OCI-LY3 (cell line): ENCODE results near the gene SYNPO2.
"Not testable (repeated sequence)": the region's sequence is repeated elsewhere in the genome, so short reads cannot be mapped to it uniquely, and the experiment has no call there.

Experiments used
- H2AFZ ChIP-seq: fragments of 200-600, 300-600 bp; shearing (Covaris generic); 2 replicates; pipeline ENCODE4 v1.6.0; 2014; ENCODE audit warnings: antibody characterized with exemption, low read depth, low read length
- H3K27ac ChIP-seq: fragments of 200-600, 300-600 bp; sonication (generic); 2 replicates; pipeline ENCODE4 v1.5.1; 2014; ENCODE audit warnings: mild to moderate bottlenecking, low read length, moderate library complexity, mixed read lengths
- H3K27me3 ChIP-seq: fragments of 200-600, 300-600 bp; sonication (generic); 2 replicates; pipeline ENCODE4 v1.6.1; 2014; ENCODE audit warnings: low read depth, low read length, mixed read lengths
- H3K36me3 ChIP-seq: fragments of 200-600, 300-600 bp; sonication (generic); replicated peaks from 2 replicates; pipeline ENCODE3; 2014; ENCODE audit warnings: low read depth, low read length, mixed read lengths
- H3K4me1 ChIP-seq: fragments of 300-600, 200-600 bp; sonication (generic); 2 replicates; pipeline ENCODE4 v1.6.1; 2014; ENCODE audit warnings: low read length, mixed read lengths
- H3K4me2 ChIP-seq: fragments of 200-600, 300-600 bp; sonication (generic); 2 replicates; pipeline ENCODE4 v1.6.1; 2014; ENCODE audit warnings: low read length, mixed read lengths
- H3K4me3 ChIP-seq: fragments of 300-600, 200-600 bp; sonication (generic); 2 replicates; pipeline ENCODE4 v1.5.1; 2014; ENCODE audit warnings: antibody characterized with exemption, mild to moderate bottlenecking, low read length, moderate library complexity
- H3K79me2 ChIP-seq: fragments of 300-600, 200-600 bp; shearing (Covaris generic); 2 replicates; pipeline ENCODE4 v1.6.1; 2014; ENCODE audit warnings: mild to moderate bottlenecking, low read length, mixed read lengths
- H3K9ac ChIP-seq: fragments of 300-600, 200-600 bp; shearing (Covaris generic); 2 replicates; pipeline ENCODE4 v1.6.0; 2014; ENCODE audit warnings: mild to moderate bottlenecking, low read length, moderate library complexity
- H3K9me3 ChIP-seq: fragments of 200-600, 300-600 bp; shearing (Covaris generic); 2 replicates; pipeline ENCODE4 v1.6.1; 2014; ENCODE audit warnings: low read length, mixed read lengths; ENCODE audit not compliant: insufficient read depth
- H4K20me1 ChIP-seq: fragments of 200-600, 300-600 bp; sonication (generic); 2 replicates; pipeline ENCODE4 v1.6.1; 2016; ENCODE audit warnings: low read length, mixed read lengths; ENCODE audit not compliant: insufficient read depth
- CTCF ChIP-seq: fragments of 200-600, 300-600 bp; sonication (generic); IDR thresholded peaks from 2 replicates; pipeline ENCODE4 v1.5.1; 2014; ENCODE audit warnings: antibody characterized with exemption, low read length, low read depth
- EZH2phosphoT487 ChIP-seq: fragments of 200-600 bp; shearing (Covaris generic); IDR thresholded peaks from 2 replicates; pipeline ENCODE4 v1.6.1; 2018; ENCODE audit warnings: antibody characterized with exemption, mixed run types, low read depth

Gene SYNPO2

GRCh38 chr4:118869808-118870342 is 18.8 kb upstream of the SYNPO2 start:
- no peaks in the 10 kb centered on the region for H3K79me2 ChIP-seq
- peaks cover 12% of the 10 kb centered on the region for H3K4me1 ChIP-seq
- TF ChIP-seq EZH2phosphoT487 (no peak), CTCF (no peak)
- H3K9me3 ChIP-seq, result no peaks in the 10 kb centered on the region
- H3K27ac ChIP-seq, result no peak overlapping the region
- H3K36me3 ChIP-seq, result no peaks in the 10 kb centered on the region
- H3K4me3 ChIP-seq, result no peak overlapping the region
- no peak overlapping the region for H3K9ac ChIP-seq
- no peak overlapping the region for H2AFZ ChIP-seq
- H4K20me1 ChIP-seq, result no peaks in the 10 kb centered on the region
- H3K4me2 ChIP-seq, result no peak overlapping the region
- no peaks in the 10 kb centered on the region for H3K27me3 ChIP-seq

DNA sequence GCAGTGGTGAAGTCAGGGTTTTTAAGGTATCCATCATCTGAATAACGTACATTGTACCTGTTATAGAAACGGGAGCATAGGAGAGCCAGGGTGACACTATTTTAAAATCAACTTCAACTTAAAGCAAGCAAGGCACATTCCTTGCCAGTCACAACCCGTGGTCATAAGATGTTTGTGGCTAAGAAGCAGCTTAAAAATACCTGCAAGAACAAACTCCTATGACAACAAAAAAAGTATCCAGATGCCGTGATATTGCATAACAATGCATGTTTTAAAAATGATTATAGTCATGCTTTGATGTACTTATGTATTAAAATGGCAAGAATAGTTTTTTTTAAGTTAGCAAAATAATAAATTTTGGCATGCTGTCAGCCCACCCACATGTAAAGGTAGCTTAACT is 16.5 kb upstream of the SYNPO2 start:
- Histone ChIP-seq H3K27me3 (no peaks in the 10 kb centered on the region; the same call in 1 of the 2 replicates), H3K27ac (no peak overlapping the region), H4K20me1 (no peaks in the 10 kb centered on the region), H3K9me3 (no peaks in the 10 kb centered on the region), H3K36me3 (no peaks in the 10 kb centered on the region), H3K79me2 (no peaks in the 10 kb centered on the region), H3K4me1 (no peaks in the 10 kb centered on the region; the same call in 1 of the 2 replicates), H3K4me2 (no peak overlapping the region), H3K4me3 (no peak overlapping the region), H2AFZ (no peak overlapping the region), H3K9ac (no peak overlapping the region)
- TF ChIP-seq CTCF (no peak), EZH2phosphoT487 (no peak)

GRCh38 chr4:118877797-118878196 is 10.9 kb upstream of the SYNPO2 start:
- TF ChIP-seq EZH2phosphoT487, result no peak
- TF ChIP-seq CTCF, result no peak
- no peaks in the 10 kb centered on the region for H4K20me1 ChIP-seq
- no peak overlapping the region for H3K4me2 ChIP-seq
- no peaks in the 10 kb centered on the region for H3K4me1 ChIP-seq
- H3K27ac ChIP-seq, result no peak overlapping the region
- H3K79me2 ChIP-seq, result no peaks in the 10 kb centered on the region
- no peak overlapping the region for H3K9ac ChIP-seq
- no peaks in the 10 kb centered on the region for H3K36me3 ChIP-seq
- H2AFZ ChIP-seq, result no peak overlapping the region
- H3K4me3 ChIP-seq, result no peak overlapping the region
- no peaks in the 10 kb centered on the region for H3K9me3 ChIP-seq
- H3K27me3 ChIP-seq, result no peaks in the 10 kb centered on the region; the same call in 1 of the 2 replicates

DNA sequence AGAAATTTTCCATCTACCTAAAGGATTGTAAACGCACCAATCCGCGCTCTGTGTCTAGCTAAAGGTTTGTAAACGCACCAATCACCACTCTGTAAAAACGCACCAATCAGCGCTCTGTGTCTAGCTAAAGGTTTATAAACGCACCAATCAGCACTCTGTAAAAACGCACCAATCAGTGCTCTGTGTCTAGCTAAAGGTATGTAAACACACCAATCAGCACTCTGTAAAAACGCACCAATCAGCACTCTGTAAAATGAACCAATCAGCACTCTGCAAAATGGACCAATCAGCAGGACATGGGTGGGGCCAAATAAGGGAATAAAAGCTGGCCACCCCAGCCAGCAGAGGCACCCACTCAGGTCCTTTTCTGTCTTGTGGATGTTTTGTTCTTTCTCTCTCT is 10.1 kb upstream of the SYNPO2 start:
- H3K79me2 ChIP-seq, H3K9me3 ChIP-seq, H3K4me3 ChIP-seq, H2AFZ ChIP-seq, H3K4me2 ChIP-seq, H3K9ac ChIP-seq, H3K4me1 ChIP-seq, H3K36me3 ChIP-seq, H3K27ac ChIP-seq, H4K20me1 ChIP-seq, H3K27me3 ChIP-seq: not testable (repeated sequence)
